HK-2 (cell line): ENCODE results near the gene MYD88.
"Not testable (repeated sequence)": the region's sequence is repeated elsewhere in the genome, so short reads cannot be mapped to it uniquely, and the experiment has no call there.

ENCODE experiments used
- DNase-seq: peaks from one replicate; pipeline ENCODE4 v3.0.0-alpha.2; 2018; ENCODE audit not compliant: unreplicated experiment

Gene MYD88

DNA sequence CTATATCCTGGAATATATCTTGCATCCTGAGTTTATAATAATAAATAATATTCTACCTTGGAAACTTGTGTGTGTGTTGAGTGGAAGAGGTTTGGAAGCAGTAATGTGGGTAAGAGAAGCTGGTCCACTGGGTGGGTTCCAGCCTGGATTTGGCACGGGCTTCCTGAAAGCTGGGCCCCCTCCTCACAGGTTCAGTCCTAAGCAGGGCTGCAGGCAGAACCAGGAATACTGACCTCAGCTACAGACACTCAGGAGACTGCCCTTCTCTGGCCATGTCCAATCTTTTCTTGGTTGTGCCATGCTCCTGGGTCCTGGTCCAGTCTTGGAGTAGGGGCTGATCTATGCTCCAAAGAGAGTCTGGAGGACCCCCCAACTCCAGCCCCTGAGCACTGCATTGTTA lies 4.5 kb downstream of the MYD88 start:
- no peak for DNase-seq

GRCh38 chr3:38143511-38143910 lies 5.0 kb downstream of the MYD88 start:
- no peak for DNase-seq

DNA sequence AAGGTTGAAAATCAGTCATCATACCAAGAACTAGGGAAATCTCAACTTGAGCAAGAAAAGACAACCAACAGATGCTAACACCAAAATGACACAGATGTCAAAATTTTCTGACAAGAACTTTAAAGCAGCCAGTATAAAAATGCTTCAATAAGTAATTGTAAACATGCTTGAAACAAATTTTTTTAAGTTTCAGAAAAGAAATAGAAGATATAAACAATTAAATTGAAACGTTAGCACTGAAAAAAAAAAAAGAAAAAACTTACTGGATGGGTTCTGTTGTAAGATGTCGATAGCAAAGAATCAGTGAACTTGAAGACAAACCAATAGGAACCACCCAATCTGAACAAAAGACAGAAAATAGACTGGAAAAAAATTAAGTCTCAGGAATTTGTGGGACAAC lies 8.0 kb downstream of the MYD88 start:
- no peak for DNase-seq

GRCh38 chr3:38147421-38147820 lies 9.0 kb downstream of the MYD88 start:
- DNase-seq, result no peak

GRCh38 chr3:38148311-38148882 lies 9.9 kb downstream of the MYD88 start:
- DNase-seq, result no peak

DNA sequence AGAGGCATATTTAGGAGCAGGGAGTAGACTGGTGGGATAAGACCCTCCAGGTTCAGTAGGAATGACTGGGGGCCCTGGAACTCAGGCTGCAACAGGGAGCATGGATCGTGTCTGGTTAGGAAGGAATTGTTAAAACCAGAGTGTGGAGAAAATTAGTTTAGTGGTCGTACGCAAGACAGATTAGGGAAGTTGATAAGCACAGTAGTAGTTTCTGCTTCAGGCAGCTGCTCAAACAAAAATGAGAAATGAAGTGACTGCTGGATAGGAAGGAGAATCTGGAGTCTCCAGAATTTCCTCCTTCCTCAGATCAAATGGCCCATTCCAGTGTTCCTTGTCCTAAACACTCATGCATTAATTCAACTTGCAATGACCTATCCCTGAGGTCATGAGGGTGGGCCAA lies 11.2 kb downstream of the MYD88 start:
- no peak for DNase-seq

GRCh38 chr3:38150780-38151528 lies 12.5 kb downstream of the MYD88 start:
- no peak for DNase-seq

DNA sequence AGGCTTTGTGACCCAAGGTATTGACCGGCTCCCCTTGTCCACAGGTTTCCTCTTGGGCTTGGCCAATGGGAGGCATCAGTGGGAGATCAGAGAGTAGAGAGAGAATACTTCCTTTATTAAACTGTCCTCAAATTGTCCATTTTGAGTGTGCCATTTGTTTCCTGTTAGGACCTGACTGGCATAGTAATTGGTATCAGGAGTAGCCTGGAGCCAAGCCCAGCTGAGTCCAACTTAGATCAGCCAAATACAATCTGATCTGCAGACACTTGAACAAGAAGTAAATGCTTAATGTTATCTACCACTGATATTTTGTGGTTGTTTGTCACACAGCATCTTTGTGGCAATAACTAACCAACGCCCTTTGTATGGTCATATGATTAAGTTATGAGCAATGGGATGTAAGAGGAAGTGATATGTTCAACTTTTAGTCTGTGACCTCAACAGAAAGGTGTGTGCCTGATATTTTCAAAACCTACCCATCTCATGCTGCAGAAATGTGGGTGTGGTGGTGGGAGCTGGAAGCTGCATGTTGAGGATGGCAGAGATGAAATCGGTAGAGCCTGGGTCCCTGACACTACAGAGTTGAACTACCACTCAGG lies 13.3 kb downstream of the MYD88 start:
- no peak for DNase-seq

- no peak for DNase-seq
Measured at GRCh38 chr3:38152609-38153008, 14.1 kb downstream of the MYD88 start.

GRCh38 chr3:38153221-38153620 lies 14.8 kb downstream of the MYD88 start:
- no peak for DNase-seq

- DNase-seq, result no peak
Measured at GRCh38 chr3:38154033-38154494, 15.6 kb downstream of the MYD88 start.

DNA sequence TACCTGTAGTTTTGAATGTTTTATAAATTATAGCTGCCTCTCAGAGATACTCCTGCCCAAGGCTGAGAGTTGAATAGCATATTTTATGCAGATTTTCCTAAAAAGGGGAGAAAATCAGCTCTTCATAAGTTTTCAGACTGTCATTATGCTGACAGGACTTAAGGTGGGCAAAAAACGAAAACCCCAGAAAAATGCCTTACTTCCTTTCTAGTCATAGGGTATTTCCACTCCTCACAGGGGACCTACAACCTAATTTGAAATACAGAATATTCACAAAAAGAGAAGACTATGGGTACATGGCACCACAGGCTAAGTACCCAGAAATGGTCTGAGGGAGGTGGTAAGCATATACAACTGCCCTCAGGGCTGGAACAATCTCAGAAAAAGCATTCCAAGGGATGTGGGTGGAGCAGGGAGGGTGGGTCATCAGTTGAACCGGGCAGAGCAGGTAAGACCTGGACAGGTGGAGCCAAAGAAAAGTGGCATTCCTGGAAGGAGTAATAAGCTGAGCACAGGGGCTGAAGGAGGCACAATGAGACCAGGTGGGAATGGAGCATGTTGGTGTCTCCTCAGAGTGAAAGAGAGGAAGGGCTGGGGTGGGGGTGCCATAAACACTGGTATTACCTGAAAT lies 16.3 kb downstream of the MYD88 start:
- DNase-seq, result no peak

DNA sequence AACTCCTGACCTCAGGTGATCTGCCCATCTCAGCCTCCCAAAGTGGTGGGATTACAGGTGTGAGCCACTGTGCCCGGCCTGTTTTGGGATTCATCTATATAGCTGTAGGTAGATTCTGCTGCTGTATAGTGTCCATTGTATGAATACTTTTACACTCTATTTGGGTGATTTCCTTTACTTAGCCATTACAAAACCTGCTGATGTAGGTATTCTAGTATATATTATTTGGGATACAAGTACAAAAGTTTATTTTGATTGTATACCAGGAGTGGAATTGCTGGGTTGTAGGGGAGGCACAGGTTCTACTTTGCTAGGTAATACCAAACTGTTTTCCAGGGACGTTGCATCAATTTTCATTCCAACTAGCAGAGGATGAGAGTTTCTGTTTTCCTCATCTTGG lies 17.4 kb downstream of the MYD88 start:
- no peak for DNase-seq

GRCh38 chr3:38157117-38157516 lies 18.7 kb downstream of the MYD88 start:
- no peak for DNase-seq

- DNase-seq, result no peak
Measured at GRCh38 chr3:38157595-38157994, 19.1 kb downstream of the MYD88 start.

DNA sequence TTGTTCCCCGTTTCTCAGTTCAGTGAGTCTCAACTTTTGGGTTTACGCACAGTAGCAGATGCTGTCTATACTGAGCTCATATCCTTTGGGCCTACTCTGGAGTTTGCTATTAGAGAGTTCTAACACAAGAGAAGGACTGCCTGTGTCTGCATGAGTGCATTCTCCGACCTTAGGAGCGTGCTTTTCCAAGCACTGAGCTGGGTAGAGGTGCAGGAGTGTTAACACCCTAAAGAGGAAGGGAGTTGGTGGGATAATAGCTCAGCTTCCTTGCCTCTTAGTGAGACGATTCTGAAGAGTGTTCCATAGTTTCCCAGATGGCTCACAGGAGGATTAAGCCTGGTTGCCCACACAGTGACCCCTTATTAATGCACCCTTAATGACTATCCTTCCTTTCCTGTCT lies 20.0 kb downstream of the MYD88 start:
- DNase-seq, result no peak

DNA sequence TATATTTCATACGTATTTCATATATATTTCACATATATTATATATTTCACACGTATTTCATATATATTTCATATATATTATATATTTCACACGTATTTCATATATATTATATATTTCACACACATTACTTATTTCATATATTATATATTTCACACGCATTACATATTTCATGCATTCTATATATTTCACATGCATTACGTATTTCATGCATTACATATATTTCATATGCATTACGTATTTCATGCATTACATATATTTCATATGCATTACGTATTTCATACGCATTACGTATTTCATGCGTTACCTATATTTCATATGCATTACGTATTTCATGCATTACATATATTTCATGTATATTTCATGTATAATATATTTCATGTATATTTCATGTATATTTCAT lies 22.2 kb downstream of the MYD88 start:
- not testable (repeated sequence) for DNase-seq

GRCh38 chr3:38163117-38163840 lies 24.8 kb downstream of the MYD88 start:
- DNase-seq, result no peak

DNA sequence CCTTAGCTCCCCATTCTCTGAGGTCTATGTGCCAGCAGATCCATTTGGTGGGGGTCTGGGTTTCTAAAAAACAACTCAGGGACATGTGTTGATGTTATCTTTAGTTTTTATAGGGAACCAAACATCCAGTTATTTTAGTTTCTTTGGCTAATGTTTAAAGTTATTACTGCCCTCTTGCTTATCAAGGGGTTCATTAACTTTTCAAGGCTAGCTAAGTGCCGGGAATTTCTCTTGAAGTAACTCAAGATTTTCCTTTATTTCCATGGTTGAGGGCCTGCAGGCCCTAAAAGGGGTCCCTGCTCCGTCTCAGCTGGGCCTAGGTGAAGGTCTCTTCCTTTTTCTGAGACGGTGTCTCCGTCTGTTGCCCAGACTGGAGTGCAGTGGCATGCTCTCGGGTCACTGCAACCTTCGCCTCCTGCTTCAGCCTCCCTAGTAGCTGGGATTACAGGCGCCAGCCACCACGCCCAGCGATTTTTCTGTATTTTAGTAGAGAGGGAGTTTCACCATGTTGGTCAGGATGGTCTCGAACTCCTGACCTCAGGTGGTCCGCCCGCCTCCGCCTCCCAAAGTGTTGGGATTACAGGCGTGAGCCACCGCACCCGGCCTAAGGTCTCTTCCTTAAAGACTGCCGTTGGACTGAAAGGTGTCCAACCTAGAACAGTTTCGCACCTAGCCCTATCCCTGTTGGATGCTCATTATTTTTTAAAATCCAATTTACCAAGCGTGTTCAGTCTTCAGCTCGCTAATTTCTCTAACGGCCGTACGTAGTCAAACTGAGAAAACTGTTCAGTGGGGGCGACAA lies 25.6 kb downstream of the MYD88 start:
- no peak for DNase-seq

- no peak for DNase-seq
Measured at GRCh38 chr3:38164643-38164951, 26.1 kb downstream of the MYD88 start.

GRCh38 chr3:38164952-38165721 lies 26.7 kb downstream of the MYD88 start, which contains the start of gene OXSR1:
OXSR1 (plus strand) TSS chr3:38165537; CDS start chr3:38165877, 340 bp downstream.
- peak; percentile 92 for DNase-seq
